ENCODE data around the gene ATP5F1B.

DNA sequence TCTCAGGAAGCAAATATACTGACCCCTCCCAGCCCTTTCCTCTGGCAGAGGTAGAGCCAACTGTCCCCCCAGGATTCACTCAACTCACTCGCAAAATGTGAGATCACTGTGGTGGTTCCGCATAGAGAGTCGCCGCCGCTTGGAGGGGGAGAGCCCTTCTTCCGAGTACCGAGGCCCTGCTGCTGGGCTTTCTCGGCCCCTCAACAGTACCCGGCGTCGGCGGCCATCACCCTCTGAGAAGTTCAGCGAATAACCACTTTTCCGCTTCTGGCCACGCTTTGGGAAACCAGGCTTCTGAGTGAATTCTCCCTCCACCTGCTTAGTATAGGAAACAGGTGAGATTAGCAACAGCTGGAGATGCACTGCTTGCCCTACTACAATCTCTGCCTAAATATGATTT is 46.7 kb downstream of the ATP5F1B start:
- TF ChIP-seq, protein P1, sequence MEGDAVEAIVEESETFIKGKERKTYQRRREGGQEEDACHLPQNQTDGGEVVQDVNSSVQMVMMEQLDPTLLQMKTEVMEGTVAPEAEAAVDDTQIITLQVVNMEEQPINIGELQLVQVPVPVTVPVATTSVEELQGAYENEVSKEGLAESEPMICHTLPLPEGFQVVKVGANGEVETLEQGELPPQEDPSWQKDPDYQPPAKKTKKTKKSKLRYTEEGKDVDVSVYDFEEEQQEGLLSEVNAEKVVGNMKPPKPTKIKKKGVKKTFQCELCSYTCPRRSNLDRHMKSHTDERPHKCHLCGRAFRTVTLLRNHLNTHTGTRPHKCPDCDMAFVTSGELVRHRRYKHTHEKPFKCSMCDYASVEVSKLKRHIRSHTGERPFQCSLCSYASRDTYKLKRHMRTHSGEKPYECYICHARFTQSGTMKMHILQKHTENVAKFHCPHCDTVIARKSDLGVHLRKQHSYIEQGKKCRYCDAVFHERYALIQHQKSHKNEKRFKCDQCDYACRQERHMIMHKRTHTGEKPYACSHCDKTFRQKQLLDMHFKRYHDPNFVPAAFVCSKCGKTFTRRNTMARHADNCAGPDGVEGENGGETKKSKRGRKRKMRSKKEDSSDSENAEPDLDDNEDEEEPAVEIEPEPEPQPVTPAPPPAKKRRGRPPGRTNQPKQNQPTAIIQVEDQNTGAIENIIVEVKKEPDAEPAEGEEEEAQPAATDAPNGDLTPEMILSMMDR (IDR thresholded peaks at IDR 0.05), result no peak
- no peak for TF ChIP-seq POLR2A (IDR thresholded peaks at IDR 0.05)
- no peak for TF ChIP-seq POLR2AphosphoS5 (IDR thresholded peaks at IDR 0.05; ENCODE audit: insufficient read depth in 1 of 2, low read depth in 1 of 2)

All from vagina (tissue), 2 donors.